Stimulated activated CD4-positive, alpha-beta T cell treated with anti-CD3 and anti-CD28 coated beads, TNF-alpha, amount 100 ng/mL, for 4 hours (primary cell): ENCODE results near the gene SPON1.

Source experiments
- DNase-seq, 3 experiments: peaks; one replicate each; pipeline ENCODE4 v3.0.0-alpha.2; 2020; ENCODE audit warnings: low read depth in 3 of 3

Gene SPON1

DNA sequence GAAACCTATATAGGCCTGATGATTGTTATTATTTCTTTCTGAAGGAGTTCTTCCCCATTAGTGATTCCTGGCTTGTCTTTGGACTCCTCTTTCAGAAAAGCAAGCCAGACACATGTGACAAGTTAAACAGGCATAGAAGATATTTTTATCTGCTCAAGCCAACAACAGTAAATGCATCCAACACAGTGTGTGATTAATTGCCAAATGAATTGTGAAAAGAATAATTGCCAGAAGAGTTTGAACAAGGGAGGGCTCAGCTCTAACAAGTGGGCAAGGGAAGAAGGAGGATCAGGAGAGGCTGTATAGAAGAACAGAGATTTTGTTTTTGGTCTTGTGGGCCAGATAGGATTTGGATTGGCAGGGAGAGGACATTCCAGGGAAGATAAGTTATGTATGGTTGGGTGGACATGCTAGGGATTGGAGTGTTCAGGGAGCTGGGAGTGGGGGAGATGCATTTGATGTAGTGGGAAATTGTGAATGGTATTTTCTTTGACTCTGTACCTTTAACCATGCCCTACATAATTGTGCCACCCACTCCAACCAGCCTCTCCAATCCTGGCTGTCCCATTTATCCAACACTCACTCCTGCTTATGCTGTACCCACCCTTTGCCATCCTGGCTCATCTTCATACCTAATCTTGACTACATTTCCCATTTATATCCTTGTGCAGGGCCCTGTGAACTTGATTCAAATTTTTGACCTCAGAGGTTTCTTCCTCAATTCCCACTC lies 223.7 kb downstream of the SPON1 start:
- DNase-seq = no peak

DNA sequence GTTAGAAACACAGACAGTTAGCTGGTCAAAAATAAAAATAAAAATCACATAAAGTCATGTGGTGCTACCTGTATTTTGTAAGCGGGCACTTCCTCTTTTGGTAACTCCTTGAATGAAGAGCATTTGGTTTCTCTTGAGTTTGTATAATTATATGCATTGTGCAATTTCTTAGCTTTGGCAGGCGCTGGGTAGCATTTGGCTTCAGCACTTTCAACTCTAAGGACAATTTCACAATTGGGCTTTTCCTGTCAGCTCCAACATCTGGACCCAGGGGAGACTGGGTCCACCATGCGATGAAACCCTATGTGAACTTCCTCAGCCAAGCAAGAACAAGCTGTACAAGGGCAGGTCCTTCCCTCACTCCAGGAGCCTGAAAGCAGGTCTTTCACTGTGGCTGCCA lies 227.4 kb downstream of the SPON1 start:
- DNase-seq = no peak

DNA sequence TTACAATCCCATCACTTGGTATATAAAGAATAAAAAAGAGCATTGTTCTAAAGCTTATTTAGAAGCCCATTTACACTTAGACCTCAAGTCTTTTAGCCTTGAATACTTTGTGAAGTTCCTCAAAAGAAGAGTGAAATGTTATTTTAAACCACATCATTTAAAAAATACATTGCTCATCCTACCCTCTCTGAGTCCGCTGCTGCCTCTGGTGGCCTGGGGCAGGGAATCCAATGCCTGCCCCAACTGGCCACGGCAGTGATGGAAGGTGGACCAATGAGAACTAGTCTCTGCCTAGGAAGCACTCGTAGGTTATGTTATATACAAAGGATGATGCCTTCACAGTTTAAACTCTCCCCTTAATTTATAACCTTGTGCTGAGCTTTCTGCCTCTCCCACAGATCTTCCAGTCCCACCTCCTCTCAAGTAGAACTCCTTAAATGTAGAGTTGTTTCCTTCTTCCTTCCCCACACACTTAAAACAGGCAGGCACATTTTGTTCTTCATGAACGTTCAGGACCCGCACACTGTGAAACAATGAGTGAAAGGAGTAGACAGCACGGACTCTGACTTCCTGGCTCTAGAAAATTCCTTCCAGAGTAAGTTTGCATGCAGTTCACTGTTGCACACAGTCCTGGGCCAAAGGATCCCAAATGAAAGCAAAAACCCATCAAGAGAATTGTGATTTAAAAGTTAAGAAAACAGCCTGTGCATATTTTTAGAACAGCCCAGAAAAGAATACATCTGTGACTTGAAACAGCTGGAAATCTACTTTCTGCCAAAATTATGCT lies 228.7 kb downstream of the SPON1 start:
- no peak for DNase-seq

DNA sequence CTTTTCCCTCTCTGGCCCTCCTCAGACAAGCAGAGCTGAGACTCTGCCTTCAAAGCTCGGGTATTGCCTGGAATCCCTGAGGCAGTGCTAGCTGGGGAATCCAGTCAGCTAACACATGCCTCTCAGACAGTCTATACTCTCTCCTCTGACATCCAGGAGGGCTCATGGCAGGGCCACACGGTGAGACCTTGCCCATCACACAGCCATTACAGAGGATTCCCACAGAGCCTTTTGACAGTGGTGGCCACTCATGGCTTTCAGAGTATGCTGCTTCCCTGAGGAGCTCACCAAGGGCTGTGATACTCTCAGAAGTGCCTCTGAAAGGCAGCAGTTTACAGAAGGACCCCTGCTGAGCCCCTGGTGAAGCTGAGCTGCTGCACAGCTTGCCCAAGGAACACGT lies 231.1 kb downstream of the SPON1 start:
- no peak for DNase-seq

DNA sequence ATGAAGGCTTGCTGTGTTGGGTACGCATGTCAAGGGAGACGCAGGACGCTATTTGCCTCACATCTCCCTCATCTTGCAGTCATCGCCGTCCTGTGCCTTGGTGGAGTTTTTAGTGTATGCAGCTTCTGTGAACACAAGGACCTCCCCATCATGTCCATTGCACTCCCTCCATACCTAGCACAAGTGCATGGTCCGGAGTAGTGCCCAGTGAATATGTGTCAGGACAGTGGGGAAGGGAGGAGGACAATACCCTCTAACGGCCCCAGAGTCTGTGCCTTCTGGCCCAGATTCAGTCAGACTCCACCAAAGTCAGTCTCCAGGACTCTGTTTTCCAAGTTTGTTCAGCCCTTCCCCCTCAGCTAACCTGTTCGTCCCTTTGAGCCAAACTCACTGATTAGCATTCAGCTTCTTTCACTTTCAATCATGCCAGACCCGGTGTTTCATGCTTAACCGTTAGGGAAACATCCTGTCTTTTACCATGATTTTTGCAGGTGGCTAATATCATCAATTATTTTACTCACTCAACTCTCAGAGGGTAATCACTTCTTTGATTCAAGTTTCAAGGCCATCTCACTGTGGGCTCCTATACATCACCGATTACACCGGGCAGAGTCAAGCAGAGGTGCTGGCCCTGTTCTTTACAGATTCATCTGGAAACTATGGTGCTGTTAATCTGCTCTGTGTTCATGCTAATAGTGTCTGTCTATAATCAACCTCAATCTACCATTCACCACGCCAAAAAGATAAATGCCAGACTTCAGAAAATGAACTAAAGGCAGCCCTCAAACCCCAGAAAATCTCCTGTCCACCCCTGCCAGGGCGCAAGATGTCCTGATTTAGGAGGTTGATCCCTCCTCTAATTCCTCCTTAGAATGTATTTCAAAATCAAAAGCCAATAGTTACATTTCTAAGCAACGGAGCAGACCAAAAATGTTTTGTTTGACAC lies 240.0 kb downstream of the SPON1 start:
- DNase-seq = no peak

DNA sequence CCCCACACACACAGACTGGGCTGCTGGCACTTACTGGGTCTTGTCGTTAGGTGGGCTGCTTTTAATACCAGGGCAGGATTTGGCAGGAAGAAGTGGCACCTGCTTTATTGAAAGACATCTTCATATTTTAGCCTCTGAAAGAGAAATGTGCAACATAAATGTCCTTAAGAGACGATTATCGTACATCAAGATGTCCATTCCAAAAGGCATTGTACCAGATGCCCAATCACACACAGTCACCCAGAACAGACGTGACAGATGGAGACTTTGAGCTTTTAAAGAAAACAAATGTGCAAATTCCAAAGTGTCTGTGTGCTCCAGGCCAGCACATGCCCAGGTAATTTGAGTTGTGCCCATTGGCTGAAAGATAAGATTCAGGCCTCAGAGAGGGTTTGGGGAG lies 240.8 kb downstream of the SPON1 start:
- DNase-seq = no peak

DNA sequence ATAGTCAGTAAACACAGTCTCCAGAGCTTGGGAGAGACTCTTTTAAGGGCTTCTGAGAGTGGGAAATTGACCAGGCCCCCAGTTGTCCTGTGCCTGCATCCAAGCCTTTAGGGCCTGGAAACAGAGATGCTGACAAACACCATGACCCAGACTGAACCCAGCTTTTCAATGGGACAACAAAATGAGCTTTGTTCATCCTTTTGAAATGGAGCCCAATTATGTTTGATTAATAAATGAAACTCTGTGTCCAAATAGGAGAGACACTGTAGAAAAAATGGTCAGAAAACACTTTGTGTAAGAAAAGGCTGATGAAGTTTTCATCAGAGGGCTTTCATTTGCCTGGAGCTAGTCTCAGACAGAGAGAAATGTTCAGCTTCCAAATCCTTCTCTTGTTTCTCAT lies 250.5 kb downstream of the SPON1 start:
- no peak for DNase-seq

DNA sequence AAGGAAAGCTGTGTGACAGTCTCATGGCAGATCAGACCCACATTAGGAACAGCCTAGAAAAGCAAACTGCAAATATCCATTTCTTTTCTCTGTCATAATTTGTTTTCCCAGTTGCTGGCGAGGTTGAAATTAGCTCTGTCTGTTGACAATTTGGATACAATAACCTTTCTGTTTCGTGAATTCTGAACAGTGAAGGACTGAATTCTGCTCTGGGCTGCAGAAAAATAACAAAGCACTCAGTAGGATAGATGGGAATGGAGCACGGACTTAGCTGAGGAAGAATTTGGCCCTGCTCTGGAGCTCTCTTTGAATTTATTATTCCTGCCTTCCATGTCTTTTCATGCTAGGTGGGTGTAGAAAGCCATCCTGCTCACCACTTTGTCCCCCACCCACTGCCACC lies 256.2 kb downstream of the SPON1 start:
- DNase-seq = no peak

DNA sequence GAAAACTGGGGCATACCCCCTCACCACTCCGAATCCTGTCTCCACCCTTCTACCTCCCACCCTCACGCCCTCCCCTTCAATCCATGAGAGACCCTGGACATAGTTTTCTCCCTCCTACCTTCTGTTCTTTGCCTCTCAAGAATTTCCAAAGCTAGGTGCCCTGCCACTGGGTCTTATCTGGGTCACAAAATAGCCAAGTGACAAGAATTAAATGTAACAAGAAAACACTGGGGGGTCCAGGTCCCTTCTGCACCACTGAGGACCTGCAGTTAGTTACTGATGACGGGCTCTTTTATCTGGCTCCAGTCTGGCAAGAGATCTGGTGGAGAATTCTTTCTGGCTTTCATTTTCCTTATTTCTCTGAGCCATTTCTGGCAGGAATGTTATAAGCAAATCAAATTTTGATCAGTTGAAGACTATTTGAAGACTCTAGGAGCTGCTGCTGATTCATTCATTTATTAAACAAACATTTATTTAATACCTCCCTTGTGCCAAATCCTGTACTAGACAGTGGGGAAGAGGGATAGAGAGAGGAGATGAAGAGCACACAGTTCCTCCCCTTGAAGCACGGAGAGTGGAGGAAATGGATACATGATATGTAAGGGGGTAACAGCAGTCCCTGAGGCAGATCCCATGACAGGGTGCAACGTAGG lies 261.2 kb downstream of the SPON1 start:
- DNase-seq = no peak

DNA sequence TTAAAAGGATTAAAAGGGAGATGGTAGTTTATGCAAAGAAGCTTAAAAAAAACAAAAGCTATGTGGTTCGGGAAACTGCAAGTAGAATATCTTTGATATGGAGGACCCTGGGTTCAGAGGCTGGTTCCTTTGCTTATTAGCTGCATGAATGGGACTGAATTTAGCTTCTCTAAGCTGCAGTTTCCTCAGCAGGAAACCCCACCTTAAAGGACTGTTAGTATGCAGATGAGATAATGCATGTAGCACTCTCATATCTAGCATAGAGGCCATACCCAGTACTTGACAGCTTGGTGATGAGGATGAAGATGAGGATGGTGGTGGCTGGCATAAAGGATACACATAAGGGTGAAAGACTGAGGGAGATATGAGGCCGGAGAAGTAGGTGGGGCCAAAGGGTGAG lies 261.9 kb downstream of the SPON1 start:
- no peak for DNase-seq

DNA sequence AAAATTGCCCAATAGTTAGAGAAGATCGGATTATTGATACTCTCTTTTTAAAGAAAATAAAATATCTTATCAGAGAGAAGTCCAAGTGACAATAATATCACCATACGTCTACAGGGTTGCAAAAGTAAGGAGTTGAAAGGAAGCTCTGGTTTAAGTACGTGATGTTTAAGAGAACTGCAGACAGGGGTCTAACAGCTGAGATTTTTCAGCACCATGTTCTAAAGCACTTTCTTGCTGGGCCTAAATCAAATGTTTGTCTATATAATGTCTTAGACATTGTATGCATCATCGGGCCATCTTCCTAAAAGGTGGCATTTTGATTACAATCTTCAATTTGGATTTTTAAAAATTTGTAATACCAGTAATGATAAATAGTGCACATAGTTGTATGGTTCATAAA lies 263.1 kb downstream of the SPON1 start:
- DNase-seq = no peak

DNA sequence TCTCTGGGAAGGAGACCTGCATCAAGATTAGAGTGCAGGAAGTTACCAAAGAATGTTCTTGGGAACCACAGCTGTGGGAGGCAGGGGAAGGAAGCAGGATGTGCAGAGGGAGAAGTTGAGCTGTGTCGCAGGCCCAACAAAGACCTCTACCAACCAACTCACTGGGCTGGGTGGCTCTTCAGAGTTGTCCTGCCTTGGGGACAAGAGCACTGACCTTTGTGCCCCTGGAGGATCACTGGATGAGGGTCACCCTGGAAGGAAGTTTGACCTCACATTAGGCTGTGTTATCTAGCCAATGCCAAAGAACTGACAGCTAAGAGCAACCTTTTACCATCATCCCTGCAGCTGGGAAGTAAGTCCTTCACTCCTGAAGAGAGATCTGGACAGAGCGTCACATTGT lies 265.8 kb downstream of the SPON1 start:
- DNase-seq = no peak

DNA sequence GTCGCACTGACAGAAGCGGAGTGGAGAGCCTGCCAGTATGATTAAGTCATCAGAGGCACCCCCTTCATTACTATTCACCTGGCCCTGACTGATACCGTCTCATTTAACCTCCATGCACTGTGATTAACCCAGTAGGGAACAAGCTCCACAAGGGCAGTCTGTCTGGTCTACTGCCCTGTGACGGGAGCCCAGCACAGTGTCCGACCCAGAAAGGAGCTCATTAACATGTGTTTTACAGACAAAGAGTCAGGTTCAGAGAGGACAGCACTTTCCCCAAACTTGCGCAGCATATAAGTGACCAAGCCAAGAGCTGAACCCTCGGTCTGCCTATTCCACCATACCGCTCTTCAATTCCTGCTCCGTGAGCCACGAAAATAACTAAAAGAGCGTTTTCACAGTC lies 266.9 kb downstream of the SPON1 start:
- no peak for DNase-seq

DNA sequence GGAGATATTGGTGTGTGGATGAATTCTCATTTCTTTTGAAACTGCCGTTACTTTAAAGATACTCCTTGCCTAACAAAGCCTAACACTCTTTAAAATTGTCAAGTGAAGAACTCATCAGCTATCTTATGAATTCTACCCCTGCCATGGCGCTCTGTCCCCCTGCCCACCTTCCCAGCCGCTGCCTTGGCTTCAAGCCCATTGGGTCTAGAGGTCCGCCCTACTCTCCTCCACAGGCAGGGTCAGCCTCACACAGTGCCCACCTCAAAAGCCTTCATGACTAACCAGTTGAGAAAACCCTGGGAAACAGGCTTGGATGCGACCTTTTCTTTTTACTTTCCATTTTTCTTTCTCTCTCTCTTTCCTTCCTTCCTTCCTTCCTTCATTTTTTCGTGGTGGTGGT lies 267.9 kb downstream of the SPON1 start:
- DNase-seq = no peak

DNA sequence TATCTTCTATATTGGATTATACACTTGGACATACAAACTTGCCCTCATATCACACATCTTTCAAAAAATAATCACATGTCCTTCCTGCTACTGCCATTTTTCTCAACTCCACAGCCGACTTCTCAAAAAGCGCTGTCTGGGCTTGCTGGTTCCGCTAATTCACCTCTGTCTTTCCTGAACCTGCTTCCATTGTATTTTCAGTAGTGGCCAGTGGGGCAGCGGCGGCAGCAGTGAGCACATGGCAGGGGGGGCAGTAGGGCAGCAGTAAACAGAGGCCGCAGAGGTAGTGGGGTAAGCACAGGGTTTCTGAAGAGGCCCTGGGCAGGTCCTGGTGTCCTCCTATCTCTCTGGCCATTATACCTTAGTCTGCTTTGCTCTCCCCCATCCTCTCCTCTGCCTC lies 270.1 kb downstream of the SPON1 start:
- no peak for DNase-seq

DNA sequence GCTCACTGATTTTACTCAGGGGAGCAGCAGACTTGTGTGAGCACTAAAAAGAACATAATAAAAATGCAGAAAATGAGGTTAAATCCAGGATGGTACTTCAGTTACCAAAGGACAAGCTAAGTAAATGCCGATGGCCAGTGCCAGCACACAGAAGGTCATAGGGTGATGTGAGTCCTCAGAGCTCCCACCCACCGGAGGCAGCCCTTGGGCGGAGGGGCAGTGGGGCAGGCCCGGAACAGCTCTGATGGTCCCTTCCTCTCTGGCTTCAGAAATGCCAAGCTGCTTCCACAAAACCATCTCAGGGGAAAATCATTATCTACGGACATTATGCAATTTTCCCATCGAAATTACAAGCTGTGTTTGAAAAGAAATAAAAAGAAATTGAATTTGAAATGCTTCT lies 271.9 kb downstream of the SPON1 start:
- no peak for DNase-seq

DNA sequence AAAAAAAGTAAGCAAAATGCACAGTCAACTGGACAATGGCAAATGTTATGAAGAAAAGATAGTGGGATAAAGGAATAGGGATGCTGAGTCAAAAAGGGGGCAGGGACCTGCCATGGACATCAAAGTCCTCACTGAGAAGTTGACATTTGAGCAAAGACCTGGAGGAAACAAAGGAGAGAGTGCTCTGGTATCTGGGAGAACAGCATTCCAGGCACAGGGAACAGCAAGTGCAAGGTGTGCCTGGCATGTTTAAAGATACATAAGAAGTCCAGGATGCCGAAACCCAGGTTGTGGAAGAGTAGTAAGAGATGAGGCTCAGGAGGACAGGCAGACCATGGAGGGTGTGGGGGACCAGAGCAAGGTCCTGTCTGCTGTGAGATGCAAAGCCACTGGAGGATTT lies 273.2 kb downstream of the SPON1 start:
- no peak for DNase-seq

DNA sequence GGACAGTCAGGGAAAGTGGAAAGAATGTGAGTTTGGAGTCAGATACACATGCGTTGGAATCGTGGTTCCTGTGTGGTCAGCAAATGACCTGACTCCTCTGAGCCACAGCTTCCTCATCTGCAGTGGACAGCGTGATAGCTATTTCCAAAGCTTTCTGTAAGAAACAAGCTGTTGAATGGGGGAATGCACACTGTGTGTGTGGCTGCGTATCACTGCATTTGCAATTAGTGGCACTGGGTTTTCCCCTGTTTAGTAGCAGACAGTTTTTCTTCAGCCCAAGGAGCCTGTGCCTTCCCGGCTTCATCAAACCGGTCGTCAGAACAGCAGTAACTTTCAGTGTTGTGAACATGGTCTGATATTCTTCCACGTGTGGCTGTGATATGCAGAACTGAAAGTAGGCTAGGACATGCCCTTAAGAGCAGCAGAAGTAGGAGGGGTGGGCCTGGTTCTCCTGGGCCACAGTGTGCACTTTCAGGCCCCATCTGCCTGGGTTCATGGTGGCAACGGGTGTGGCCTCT lies 275.0 kb downstream of the SPON1 start:
- DNase-seq = no peak

DNA sequence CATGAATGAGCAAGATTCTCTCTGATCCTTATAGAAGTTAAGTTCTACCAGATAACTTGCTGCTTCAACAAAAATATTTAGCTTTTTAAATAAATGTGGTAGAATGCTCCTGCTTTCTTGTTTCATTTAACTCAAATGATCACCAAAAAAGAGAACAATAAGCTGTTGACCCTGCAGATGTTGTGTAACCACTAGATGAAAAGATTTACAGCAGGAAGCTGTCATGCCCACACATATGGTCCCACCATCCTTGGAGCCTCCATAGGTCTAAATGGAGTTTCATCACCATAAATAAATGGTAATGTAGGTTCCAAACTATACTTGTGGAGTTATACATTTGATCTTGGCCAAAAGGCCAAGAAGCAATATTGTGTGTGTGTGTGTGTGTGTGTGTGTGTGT lies 277.7 kb downstream of the SPON1 start:
- no peak for DNase-seq

DNA sequence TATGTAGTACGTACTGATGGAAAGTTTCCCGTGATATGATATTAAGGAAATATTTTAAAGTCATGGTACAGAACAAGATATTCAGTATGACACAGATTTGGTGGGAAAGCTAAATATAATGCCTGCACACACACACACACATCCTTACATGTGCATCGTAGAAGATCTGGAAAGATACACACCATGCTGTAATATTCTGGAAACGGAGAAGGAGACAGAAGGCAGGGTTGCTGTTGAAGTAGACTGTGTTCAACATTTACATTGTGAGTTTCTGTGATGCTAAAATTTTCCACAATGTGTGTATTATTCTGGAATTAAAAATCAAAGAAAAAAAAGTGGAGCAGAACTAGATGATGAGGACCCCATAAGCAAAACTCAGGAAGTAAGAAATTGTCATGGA lies 278.4 kb downstream of the SPON1 start:
- DNase-seq = no peak

DNA sequence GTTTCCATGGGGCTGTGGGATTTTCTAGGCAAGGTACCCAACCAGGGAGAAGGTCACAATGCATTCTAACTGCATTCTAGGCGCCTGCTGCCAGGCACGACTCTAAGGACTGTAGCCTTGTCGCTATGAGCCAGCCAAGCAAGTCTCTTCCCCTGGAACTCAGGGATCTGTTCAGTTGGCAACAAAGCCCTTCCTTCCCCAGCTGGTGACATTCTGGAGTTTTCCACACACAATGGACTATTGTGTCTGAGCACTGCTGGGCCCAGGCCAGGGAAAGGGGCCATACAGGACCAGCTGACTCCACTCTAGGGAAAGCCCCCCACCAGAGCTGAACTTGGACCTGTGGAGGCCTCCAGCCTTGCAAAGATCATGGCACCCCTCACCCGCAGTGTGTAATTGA lies 279.7 kb downstream of the SPON1 start:
- DNase-seq = no peak

DNA sequence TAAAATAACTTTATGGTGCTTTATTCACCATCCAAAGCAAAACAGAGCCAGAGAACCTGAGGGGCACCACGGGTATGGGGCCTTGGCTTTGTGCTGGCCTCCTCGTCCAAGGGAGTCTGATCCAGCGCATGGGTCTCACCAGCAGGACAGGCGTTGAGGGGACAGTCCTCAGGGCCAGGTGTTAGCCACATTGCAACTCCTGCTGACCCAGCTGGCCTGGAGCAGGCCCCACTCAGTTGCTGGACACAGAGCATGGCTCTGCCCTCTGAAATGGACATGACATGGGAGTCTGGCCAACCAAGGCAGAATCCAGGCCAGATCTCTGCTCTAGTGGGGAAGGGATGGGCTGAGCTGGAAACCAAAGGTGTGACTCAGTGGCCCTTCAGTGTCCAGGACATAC lies 280.2 kb downstream of the SPON1 start:
- DNase-seq = no peak
